Chondrocyte (in vitro differentiated cells): ENCODE data around the gene GRB7. TPM values are rescaled to one million over a fixed set of nuclear protein-coding genes. Genes with fewer than 3 reads are reported as not detected.
"Not testable (repeated sequence)": the region's sequence is repeated elsewhere in the genome, so short reads cannot be mapped to it uniquely, and the experiment has no call there.

Experiments
- DNase-seq: peaks from one replicate; pipeline ENCODE4 v3.0.0; 2021; ENCODE audit warnings: mixed read lengths, low spot score
- H3K27ac Mint-ChIP-seq: one replicate; pipeline ENCODE4 v1.8.0; 2021; ENCODE audit warnings: mild to moderate bottlenecking, moderate library complexity, mixed read lengths; ENCODE audit not compliant: unreplicated experiment
- H3K27me3 Mint-ChIP-seq: 2 replicates; pipeline ENCODE4 v1.8.0; 2021; ENCODE audit warnings: low read depth, mixed read lengths
- H3K36me3 Mint-ChIP-seq: 2 replicates; pipeline ENCODE4 v1.8.0; 2021; ENCODE audit warnings: low read depth, mixed read lengths
- H3K4me1 Mint-ChIP-seq: 2 replicates; pipeline ENCODE4 v1.8.0; 2021; ENCODE audit warnings: low read depth, mild to moderate bottlenecking, mixed read lengths
- H3K4me3 Mint-ChIP-seq: one replicate; pipeline ENCODE4 v1.8.0; 2021; ENCODE audit warnings: mild to moderate bottlenecking, moderate library complexity, mixed read lengths; ENCODE audit not compliant: unreplicated experiment
- H3K9me3 Mint-ChIP-seq: 2 replicates; pipeline ENCODE4 v1.8.0; 2021; ENCODE audit warnings: low read depth, mixed read lengths
- CTCF ChIP-seq: fragments of 200-600 bp; sonication (generic); IDR thresholded peaks from 2 replicates; pipeline ENCODE4 v1.5.0; 2021; ENCODE audit warnings: antibody characterized with exemption, mild to moderate bottlenecking, moderate library complexity
- total RNA-seq: library from RNA; stranded (reverse); gene quantifications from 3 replicates; pipeline ENCODE4 v1.2.1, GENCODE V29; 2021

The GRB7 gene
- total RNA-seq, 1 donor from 2014 or later = not detected

GRCh38 chr17:39757931-39758873 lies 20.5 kb downstream of the GRB7 start:
- H3K36me3 Mint-ChIP-seq = no peaks in the 10 kb centered on the region
- peaks cover 19% of the 10 kb centered on the region for H3K4me1 Mint-ChIP-seq
- DNase-seq = no peak
- no peak overlapping the region for H3K4me3 Mint-ChIP-seq
- no peaks in the 10 kb centered on the region for H3K9me3 Mint-ChIP-seq
- TF ChIP-seq CTCF = no peak
- no peak overlapping the region for H3K27ac Mint-ChIP-seq
- H3K27me3 Mint-ChIP-seq = peaks cover 14% of the 10 kb centered on the region

- H3K4me3 Mint-ChIP-seq = no peak overlapping the region
- no peak for DNase-seq
- no peak for TF ChIP-seq CTCF
- H3K36me3 Mint-ChIP-seq = no peaks in the 10 kb centered on the region
- no peaks in the 10 kb centered on the region for H3K9me3 Mint-ChIP-seq
- H3K4me1 Mint-ChIP-seq = peaks cover 20% of the 10 kb centered on the region
- H3K27ac Mint-ChIP-seq = no peak overlapping the region
- H3K27me3 Mint-ChIP-seq = peaks cover 14% of the 10 kb centered on the region
Observed at GRCh38 chr17:39759204-39759603, 21.5 kb downstream of the GRB7 start.

GRCh38 chr17:39761861-39762496 lies 24.2 kb downstream of the GRB7 start:
- Mint-ChIP-seq H3K27ac (no peak overlapping the region), H3K36me3 (no peaks in the 10 kb centered on the region), H3K4me1 (peaks cover 14% of the 10 kb centered on the region), H3K27me3 (peaks cover 31% of the 10 kb centered on the region), H3K9me3 (peaks cover 4% of the 10 kb centered on the region), H3K4me3 (no peak overlapping the region)
- no peak for TF ChIP-seq CTCF
- DNase-seq = no peak

GRCh38 chr17:39763051-39763820 lies 25.5 kb downstream of the GRB7 start:
- peak overlapping the region; percentile 53 for H3K27ac Mint-ChIP-seq
- no peak for DNase-seq
- H3K9me3 Mint-ChIP-seq = peaks cover 4% of the 10 kb centered on the region
- no peak overlapping the region for H3K4me3 Mint-ChIP-seq
- H3K27me3 Mint-ChIP-seq = peaks cover 34% of the 10 kb centered on the region
- H3K36me3 Mint-ChIP-seq = no peaks in the 10 kb centered on the region
- H3K4me1 Mint-ChIP-seq = peaks cover 11% of the 10 kb centered on the region
- no peak for TF ChIP-seq CTCF

GRCh38 chr17:39764171-39764570 lies 26.4 kb downstream of the GRB7 start:
- peaks cover 33% of the 10 kb centered on the region for H3K27me3 Mint-ChIP-seq
- DNase-seq, H3K4me3 Mint-ChIP-seq, H3K27ac Mint-ChIP-seq, H3K36me3 Mint-ChIP-seq, H3K9me3 Mint-ChIP-seq: not testable (repeated sequence)
- H3K4me1 Mint-ChIP-seq = peaks cover 11% of the 10 kb centered on the region
